ENCODE measurements around the gene UBE3D. TPM values are rescaled to one million over a fixed set of nuclear protein-coding genes. Genes with fewer than 3 reads are reported as not detected.

UBE3D gene
- total RNA-seq, 1 donor from 2014 or later, result 5.3 TPM

DNA sequence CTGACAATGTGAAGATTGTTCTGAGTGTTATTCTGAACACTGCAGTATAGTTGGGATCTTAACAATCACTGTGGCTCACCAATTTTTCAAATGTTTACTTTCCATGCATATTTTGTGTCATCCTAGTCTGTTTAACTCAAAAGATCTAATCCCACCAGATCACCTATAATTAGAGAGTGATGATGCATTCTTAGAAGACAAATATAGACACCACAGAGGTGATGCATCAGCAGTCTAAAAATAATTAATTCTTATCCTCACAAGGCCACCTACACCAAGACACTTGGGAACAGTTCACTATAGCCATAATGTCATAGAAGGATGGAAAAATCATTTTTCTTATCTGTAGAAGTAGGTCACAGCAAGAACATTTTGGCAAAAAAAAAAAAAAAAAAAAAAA, 154.8 kb downstream of the UBE3D start:
- H3K36me3 ChIP-seq, result no peaks in the 10 kb centered on the region
- H3K27ac ChIP-seq, result no peak overlapping the region
- H3K27me3 ChIP-seq (ENCODE audit: low read depth), result no peaks in the 10 kb centered on the region
- no peaks in the 10 kb centered on the region for H3K4me1 ChIP-seq
- H3K9me3 ChIP-seq, result no peaks in the 10 kb centered on the region
- H3K4me3 ChIP-seq, result no peak overlapping the region
- ATAC-seq, result no peak
- TF ChIP-seq, protein P1, sequence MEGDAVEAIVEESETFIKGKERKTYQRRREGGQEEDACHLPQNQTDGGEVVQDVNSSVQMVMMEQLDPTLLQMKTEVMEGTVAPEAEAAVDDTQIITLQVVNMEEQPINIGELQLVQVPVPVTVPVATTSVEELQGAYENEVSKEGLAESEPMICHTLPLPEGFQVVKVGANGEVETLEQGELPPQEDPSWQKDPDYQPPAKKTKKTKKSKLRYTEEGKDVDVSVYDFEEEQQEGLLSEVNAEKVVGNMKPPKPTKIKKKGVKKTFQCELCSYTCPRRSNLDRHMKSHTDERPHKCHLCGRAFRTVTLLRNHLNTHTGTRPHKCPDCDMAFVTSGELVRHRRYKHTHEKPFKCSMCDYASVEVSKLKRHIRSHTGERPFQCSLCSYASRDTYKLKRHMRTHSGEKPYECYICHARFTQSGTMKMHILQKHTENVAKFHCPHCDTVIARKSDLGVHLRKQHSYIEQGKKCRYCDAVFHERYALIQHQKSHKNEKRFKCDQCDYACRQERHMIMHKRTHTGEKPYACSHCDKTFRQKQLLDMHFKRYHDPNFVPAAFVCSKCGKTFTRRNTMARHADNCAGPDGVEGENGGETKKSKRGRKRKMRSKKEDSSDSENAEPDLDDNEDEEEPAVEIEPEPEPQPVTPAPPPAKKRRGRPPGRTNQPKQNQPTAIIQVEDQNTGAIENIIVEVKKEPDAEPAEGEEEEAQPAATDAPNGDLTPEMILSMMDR (IDR thresholded peaks at IDR 0.05), result no peak
- intact Hi-C loops (cut with DNase I), result no loop called here
- no peak for DNase-seq

DNA sequence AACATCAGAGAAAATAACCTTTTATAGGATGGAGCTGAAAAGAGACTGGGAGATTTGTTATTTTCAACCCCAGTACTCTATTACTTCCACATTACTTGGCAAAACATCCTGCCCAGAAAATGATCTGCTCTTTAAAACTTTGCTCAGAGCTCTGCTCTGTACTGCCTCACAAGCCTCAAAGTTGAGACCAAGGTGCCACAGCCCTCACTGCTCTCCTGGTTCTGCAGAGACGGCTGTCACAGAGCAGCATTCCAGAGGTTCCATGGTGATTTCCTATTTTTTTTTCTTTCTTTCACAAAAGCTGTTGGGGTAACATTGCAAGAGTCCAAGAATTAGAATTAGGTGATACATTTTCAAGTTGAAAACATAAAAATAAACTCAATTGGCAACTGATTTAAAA, 155.2 kb downstream of the UBE3D start:
- H3K4me1 ChIP-seq, result no peaks in the 10 kb centered on the region
- no peak for DNase-seq
- intact Hi-C loops (cut with DNase I), result no loop called here
- TF ChIP-seq, protein P1 (IDR thresholded peaks at IDR 0.05), result no peak
- H3K27me3 ChIP-seq (ENCODE audit: low read depth), result no peaks in the 10 kb centered on the region
- H3K4me3 ChIP-seq, result no peak overlapping the region
- H3K27ac ChIP-seq, result no peak overlapping the region
- H3K36me3 ChIP-seq, result no peaks in the 10 kb centered on the region
- no peak for ATAC-seq
- H3K9me3 ChIP-seq, result no peaks in the 10 kb centered on the region

DNA sequence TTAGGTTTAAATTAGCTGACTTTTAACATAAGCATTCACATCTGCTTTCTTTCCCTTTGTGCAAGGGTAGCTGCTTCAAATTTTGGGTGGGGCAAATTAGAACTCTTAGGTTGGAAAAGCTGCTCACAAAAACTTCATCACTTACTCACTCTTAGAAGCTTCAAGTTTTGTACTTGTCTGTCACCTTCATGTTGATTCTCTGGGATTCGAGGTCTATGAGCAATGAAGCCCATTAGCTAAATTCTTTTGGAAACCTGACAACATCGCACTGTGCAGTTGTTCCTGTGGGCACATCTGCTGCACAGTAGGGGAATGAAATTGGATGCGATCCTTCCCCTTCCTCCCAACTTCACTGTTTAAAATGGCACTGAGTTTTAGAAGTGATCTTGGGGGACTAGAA, 156.1 kb downstream of the UBE3D start:
- Histone ChIP-seq H3K4me1 (no peaks in the 10 kb centered on the region), H3K27me3 (ENCODE audit: low read depth) (no peaks in the 10 kb centered on the region), H3K36me3 (no peaks in the 10 kb centered on the region), H3K27ac (no peak overlapping the region), H3K4me3 (no peak overlapping the region), H3K9me3 (no peaks in the 10 kb centered on the region)
- ATAC-seq, result no peak
- intact Hi-C loops (cut with DNase I), result no loop called here
- TF ChIP-seq, protein P1 (IDR thresholded peaks at IDR 0.05), result no peak
- no peak for DNase-seq

DNA sequence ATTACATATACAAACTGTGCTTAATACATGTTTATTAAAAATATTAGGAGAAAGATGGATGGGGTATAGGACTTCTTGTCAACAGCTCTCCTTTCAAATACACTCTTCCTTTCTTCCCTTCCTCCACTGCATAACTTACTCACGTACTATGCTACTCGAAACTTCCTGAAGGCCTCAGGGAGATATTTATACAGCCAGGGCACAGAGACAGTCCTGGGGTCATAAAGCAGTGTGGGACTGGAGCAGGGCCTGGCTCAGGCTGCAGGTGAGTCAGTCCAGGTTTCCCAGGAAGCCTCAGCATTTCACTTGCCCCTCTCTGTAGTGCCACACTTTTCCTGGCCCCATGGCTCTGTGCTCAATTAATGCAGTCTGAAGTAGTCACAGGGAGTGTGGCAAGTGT, 157.0 kb downstream of the UBE3D start:
- TF ChIP-seq, protein P1 (IDR thresholded peaks at IDR 0.05), result no peak
- Histone ChIP-seq H3K27ac (no peak overlapping the region), H3K9me3 (no peaks in the 10 kb centered on the region), H3K4me1 (no peaks in the 10 kb centered on the region), H3K27me3 (ENCODE audit: low read depth) (no peaks in the 10 kb centered on the region), H3K36me3 (no peaks in the 10 kb centered on the region), H3K4me3 (no peak overlapping the region)
- ATAC-seq (no peak), DNase-seq (no peak)
- intact Hi-C loops (cut with DNase I), result no loop called here

DNA sequence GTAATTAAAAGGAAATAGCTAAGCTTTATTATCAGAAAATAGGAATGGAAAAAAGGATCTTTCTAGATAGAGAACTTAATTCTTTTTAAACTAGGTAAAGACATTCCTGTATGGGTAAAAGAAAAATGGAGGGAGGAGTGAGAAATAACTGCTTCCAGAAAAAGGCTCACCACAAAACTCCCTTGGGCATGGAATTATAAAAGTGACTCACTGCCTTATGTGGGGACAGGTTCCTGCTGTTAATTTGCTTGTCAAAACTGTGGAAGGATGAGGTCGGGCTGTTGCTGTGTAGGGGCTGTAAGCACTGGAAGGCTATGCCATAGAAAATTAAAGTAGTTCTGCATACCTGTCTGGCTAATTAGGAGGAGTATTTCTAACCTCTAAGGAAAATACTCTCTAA, 158.7 kb downstream of the UBE3D start:
- DNase-seq (no peak), ATAC-seq (no peak)
- no peaks in the 10 kb centered on the region for H3K9me3 ChIP-seq
- H3K4me1 ChIP-seq, result no peaks in the 10 kb centered on the region
- H3K27me3 ChIP-seq (ENCODE audit: low read depth), result no peaks in the 10 kb centered on the region
- TF ChIP-seq, protein P1 (IDR thresholded peaks at IDR 0.05), result no peak
- no peaks in the 10 kb centered on the region for H3K36me3 ChIP-seq
- H3K27ac ChIP-seq, result no peak overlapping the region
- intact Hi-C loops (cut with DNase I), result no loop called here
- no peak overlapping the region for H3K4me3 ChIP-seq

DNA sequence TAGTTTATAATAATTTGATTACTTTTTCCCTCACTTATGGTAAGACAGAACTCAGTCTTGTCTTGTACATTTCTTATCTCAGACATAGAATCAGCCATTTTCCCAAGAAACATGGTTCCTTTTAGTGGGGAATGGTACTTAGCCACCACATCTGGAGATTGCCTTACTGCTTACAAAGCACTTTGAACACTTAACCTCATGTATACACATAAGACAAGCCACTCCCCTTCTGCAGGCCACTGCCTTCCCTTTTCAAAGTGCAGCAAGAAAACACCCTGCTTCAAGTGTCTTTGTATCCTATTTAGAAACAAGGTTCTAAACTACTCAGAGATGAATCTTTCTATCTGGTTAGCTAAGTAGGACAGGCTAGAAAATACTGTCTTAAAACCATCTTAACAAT, 159.2 kb downstream of the UBE3D start:
- no peaks in the 10 kb centered on the region for H3K27me3 ChIP-seq (ENCODE audit: low read depth)
- no peak overlapping the region for H3K4me3 ChIP-seq
- intact Hi-C loops (cut with DNase I), result no loop called here
- no peak overlapping the region for H3K27ac ChIP-seq
- no peaks in the 10 kb centered on the region for H3K36me3 ChIP-seq
- no peaks in the 10 kb centered on the region for H3K9me3 ChIP-seq
- no peak for ATAC-seq
- no peaks in the 10 kb centered on the region for H3K4me1 ChIP-seq
- DNase-seq, result no peak
- TF ChIP-seq, protein P1 (IDR thresholded peaks at IDR 0.05), result no peak
